Neural cell (in vitro differentiated cells): ENCODE results near the gene CASZ1.

Experiments used
- CTCF ChIP-seq: fragments of 450-650 bp; IDR thresholded peaks from 2 replicates; pipeline ENCODE4 v1.5.1; 2014; ENCODE audit warnings: antibody characterized with exemption, mild to moderate bottlenecking, moderate library complexity; ENCODE audit not compliant: poor library complexity, severe bottlenecking
- EZH2 ChIP-seq: fragments of 200-600, 300-800 bp; shearing (Covaris generic), sonication (generic); IDR thresholded peaks from 2 replicates; pipeline ENCODE4 v1.6.1; 2014; ENCODE audit warnings: antibody characterized with exemption, low read length, borderline replicate concordance, mild to moderate bottlenecking; ENCODE audit not compliant: insufficient read depth, poor library complexity, severe bottlenecking
- POLR2AphosphoS5 ChIP-seq: IDR thresholded peaks from 2 replicates; pipeline ENCODE4 v1.6.1; 2012
- SMC3 ChIP-seq: fragments of 450-650 bp; conservative IDR thresholded peaks from 2 replicates; pipeline ENCODE4 v1.6.1; 2014; ENCODE audit warnings: antibody characterized with exemption, mild to moderate bottlenecking, moderate library complexity; ENCODE audit not compliant: poor library complexity
- TAF1 ChIP-seq: IDR thresholded peaks from 2 replicates; pipeline ENCODE4 v1.6.1; 2012; ENCODE audit warnings: low read depth

- TF ChIP-seq CTCF = no peak
- no peak for TF ChIP-seq SMC3
- TF ChIP-seq EZH2 = no peak
- no peak for TF ChIP-seq TAF1
- no peak for TF ChIP-seq POLR2AphosphoS5
Measured at GRCh38 chr1:10843697-10844096, 47.3 kb upstream of the CASZ1 start.
